HL-60/S4 treated with retinoic acid at 250 ng/mL for 4 days and 3 days (cell line): ENCODE results near the gene SRI.

ENCODE experiments used
- in situ Hi-C: fragments of 300-500 bp; cut with MboI; formaldehyde crosslinking; loops from 2 replicates; pipeline ENCODE4 v1.7.0; 2022; ENCODE audit warnings: low sequenced_read_pairs

The SRI gene

DNA sequence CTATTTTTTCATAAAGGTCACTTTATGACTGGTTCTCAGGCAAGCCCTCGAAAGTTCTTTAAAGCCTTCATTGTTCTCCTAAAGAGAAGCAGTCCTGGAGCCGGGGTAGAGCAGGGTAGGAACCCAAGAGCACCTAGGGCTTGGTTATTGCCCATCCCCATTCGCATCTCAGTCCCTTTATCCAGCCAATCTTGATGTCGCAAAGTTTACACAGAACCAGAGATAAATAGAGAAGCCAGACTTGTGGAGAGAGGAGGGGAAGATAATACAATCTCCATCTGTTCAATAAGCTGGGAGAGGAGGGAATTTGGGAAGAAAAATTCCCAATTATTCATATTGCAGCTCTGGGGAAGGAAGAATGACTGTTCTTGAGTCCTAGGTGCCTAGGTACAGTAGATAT, 6.4 kb upstream of the SRI start:
- in situ Hi-C loops = no loop called here

DNA sequence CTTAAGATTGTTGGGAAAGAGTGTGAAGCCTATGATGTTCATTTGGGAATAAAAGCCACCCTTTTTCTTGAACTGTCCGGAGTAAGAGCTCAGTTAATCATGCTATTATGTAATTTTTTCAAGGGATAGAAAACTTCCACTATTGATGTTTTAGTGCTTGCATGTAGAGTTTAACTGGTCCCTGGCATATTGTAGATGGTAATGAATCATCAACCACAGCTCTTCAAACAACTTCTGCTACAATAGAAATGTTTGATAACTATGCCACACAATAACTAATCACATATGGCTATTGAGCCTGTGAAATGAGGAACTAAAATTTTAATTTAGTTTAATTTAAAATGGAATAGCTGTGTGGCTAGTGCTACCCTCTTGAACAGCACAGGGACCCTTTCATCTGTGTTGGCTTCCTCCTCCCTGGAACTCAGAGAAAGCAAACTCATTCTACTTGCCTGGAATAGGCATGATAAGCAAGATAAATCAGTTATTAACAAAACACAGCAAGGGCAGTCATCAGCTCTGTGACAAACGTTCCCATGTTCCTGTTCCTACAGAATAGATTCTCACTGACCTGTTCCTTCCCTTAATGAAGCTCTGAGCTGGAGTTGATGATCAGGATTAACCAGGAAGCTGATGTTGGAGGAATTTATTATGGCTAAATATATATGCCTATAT, 4.9 kb upstream of the SRI start:
- in situ Hi-C loops = no loop called here

DNA sequence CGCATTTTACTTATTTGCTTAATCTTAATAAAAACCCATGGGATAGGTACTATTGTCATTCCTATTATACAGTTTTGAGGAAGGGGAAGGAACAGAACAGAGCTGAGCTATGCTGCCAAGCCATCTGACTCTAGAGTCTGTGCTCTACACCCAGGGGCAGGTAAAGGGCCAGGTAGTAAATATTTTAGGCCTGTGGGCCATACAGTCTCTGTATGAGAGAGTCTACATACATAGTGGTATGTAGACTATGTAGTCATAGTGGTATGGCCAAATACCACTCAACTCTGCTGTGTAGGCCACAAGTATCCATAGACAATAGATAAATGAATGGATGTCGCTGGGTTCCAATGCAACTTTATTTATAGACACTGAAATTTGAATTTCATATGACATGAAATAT, 3.4 kb upstream of the SRI start:
- in situ Hi-C loops = no loop called here

DNA sequence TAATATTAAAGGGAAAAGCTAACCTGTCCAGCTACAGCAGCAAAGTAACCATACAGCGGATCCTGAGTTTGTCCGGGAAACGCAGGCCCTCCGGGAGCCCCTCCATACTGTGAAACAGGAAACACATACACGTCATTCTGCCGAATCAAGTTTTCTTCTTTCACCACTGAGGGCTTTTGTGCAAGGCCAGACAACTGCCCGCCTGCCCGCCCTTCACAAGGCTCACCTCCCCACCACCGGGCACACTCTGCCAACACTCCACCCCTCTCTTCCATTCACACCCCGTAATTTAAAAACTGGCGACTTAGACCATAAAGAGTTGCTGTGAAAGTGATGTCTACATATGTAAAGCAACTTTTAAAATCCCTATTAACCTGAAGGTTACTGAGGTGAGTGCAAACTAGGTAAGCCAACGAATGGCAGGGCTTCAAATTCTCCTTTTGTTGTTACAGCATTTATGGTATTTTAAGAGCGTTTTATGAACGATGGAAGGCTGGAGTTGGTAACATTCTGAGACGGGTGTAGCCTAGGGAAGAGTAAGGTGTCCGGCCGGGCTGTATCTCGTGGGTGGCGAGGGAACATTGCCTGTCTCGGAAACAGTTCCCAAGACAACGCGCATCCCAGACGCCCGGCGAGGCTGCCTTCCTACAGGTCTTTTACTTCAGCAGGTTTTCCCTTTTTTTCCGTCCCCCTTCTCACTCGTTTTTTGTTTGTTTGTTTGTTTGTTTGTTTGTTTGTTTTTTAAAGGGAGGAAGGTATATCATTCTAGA, 817 bp downstream of the SRI start:
- in situ Hi-C loops = no loop called here

DNA sequence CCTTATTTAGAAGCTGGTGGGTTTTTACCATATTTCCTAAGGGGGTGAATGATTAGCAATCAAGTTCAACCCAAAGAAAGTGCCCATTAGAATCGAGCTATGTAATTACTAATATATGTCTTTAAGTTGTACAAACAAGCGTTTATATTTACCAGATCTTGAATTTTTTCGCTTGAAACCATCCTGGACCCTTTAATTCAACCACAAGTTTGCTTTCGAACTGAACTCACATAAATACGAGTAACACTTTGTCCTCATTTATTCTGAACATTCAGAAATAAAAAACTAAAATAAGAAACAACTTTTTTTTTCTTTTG, 1.5 kb downstream of the SRI start:
- in situ Hi-C loops = no loop called here

DNA sequence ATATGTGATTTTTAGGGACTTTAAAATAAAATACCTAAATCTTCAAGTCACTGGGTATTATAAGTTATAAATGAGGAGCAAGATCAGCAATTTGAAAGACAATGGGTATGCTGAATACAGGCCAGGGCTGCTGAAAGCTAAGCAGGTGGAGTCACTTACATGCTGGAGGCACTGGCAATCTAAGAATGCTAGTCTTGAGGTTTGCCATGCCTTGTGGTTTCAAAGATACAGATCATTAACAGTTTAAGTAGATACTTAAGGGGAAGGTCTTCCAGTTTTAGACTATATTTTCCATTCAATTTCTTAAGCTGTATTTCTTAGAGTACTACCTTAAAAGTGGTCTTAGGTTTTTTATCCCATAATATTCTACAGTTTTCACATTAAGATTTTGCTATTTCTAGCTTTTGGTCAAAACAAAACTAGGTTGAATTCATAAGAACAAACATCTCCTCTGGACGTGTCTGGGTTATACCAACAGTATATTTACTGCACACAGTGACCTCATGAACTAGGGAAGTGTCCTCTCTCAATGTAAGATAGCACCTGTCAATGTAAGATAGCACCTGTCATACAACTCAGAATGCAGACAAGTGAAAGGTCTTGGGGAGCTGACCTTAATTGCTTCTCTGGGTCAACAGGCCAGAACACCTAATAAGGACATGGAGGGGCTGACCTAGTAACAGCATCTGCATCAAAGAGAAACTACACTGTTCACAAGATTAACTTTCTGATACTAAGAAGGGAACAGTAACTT, 2.0 kb downstream of the SRI start:
- in situ Hi-C loops = no loop called here

DNA sequence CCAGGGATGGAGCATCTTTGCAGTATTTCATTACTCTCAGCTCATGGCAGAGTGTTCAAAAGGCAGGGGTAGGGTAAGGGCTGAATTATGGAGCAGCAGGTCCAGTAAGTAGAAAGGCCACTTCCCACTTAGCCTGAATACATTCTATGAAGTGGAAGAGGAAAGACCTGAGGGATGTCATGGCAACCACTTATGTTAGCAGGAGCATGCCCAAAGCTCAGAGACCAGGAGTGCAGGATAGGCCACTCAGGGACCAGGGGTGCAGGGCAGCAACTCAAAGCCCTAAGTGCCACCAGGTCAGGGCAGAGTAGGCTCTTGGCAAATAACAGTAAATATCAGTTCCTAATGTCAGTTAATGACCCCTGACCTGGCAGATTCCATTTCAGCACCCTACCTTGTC, 3.6 kb downstream of the SRI start:
- in situ Hi-C loops = no loop called here

DNA sequence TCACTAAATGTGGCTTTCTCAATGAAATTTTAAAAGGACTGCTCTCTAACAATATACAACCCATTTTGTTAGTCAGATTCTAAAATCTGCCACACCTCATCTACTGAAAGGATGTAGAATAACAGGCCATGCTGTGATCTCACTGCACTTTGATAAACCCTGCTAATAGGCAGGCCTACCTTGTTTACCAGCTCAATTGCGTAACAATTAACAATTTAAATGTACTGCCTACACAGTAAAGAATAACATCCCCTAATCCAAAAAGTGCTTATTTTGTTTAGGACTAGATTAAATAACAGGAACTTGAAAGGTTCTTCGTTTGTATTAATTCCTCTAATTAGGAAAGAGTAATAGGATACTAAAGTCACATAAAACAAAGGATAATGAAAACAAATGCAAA, 4.5 kb downstream of the SRI start:
- in situ Hi-C loops = no loop called here

DNA sequence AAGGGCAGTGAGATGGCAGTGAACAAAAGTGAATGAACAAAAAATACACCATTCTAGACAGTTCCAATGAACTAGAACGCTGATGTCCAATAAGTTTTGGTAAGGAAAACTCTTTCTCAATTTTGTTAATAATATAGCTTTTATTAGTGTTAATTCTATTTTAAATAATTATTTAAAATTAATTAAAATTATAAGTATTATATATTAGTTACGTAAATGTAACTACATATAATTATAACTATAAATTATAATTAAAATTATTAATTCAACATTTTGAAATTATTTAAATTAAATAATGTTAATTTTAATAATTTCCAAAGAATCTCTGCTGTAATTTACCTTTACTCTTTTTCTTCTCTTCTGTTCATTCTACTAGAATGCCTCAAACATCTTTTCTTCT, 5.4 kb downstream of the SRI start:
- in situ Hi-C loops = no loop called here

DNA sequence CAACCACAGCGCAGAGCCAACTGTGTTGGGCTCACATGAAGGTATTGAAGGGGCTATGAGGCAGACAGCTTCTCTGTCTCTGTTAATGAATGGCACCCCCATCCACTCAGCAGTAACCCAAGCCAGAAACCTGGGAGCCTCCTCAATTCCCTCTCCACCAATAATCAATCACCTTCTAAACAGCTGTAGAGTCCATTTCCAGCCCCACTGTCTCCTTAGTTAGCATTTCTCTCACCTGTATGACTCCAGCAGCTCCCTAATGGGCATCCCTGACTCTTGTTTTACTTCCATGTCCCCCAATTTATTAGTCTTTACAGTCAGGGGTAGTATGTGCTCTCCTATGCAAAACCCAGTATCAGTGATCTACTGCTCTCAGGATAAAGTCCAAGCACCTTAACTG, 6.9 kb downstream of the SRI start:
- in situ Hi-C loops = no loop called here

DNA sequence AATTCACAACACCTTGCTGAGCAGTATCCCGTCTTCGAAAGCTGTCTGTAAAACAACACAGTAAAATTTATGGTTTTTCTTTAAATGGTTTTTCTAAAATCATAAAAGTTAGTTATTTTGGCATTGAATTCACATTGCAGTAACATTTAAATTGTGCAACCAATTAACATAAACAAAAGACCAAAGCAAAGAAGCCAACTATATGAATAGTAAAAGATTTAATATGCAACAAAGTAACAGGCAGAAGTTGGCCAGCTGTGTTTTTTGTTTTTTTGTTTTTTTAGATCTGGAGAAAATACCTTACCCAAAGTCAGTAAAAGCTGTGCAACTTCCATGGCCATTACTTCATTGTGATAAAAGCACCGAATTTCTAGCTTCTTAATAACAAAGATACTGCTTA, 11.3 kb downstream of the SRI start:
- in situ Hi-C loops = no loop called here

DNA sequence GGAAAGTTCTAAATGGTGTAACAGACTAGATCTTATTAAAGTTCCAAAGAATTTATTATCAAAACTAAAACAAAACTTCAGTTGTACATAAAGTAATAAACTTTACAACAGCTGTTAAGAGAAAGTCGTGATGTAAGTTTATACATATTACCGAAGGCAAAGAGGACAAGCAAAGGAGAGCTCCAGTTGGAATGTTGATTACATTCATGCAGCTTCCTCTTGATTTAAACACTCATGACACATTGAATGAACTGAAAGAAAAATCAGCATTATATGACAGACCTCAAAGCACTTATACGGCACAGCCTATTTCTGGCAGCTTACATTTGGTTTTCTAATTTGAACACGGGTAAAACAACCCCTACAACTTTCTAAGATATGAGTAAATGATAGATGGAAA, 13.6 kb downstream of the SRI start:
- in situ Hi-C loops = no loop called here

DNA sequence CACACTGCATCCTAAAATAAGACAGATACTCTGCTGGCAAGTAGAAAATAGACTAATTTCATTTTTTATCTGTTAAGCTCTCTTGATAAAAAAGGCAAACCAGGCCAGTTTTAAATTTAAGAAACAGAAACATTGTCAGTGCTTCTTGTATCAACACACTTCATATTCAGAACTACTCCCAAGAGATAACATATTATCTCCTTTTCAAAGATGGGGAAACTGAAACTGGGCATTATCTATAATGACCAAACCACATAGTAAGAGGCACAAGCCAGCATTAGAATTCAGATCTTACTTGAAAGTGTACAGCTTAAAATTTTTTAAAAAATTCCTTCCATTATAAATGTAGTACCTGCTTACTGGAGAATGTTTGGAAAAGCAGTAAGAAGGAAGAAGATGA, 14.7 kb downstream of the SRI start:
- in situ Hi-C loops = no loop called here

DNA sequence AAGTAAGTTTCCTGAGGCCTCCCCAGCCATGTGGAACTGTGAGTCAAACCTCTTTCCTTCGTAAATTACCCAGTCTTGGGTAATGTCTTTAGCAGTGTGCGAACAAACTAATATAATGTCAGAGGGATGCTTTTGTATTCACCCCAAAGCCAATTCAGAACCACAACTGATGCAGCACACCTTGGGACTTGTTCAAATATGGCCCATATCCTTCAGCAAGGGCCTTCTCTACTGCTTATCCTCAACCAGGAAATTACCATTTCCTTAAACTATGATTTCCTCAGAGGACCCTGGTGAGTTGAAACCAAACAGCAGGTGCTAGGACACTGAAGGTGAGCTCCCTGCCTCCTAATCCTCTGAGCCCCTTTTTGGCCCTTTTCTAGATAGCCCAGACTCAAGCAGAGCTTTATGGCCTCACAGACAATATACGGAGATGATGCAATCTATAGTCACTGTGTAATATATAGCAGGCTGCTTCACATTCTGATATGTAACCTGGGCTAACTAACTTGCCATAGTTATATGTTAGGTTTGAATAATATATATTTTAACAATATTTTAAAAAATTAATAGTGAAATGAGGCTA, 15.2 kb downstream of the SRI start:
- in situ Hi-C loops = no loop called here

DNA sequence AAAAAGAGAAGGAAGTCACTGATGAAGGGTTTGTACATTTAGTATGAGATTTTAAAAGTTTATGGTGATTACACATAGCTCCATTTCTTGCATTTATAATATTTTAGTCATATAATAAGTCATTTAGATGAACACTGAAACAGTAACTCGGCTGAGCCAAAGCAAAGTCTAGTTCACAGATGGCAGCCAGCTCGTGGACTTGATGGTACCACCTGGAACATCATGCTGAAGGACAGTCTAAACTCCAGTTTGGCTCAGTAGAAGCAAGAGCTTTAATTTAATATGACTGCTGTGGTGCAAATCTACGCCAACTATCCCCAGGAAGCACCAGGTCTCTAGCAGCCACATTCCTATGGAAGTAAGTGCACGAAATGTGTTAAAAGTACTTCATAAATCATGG, 16.4 kb downstream of the SRI start:
- in situ Hi-C loops = no loop called here

DNA sequence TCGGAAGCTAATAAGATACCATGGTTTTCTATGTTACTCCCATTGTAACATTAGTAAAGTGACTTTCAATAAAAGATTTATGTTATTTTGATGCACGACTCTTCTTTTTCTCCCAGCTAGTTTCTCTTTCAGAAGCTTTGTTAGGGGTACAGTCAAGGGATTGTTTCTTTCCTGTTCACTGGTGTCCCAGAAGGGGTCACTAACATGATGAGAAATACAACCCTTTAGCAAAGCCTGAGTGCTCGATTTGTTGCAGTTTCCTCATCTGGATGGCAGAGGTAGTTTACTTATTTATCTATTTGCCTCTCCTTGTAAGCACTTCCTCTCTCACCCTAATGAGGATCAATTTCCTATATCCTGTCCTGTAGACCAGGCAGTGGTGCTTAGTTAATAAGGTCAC, 17.0 kb downstream of the SRI start:
- in situ Hi-C loops = no loop called here

DNA sequence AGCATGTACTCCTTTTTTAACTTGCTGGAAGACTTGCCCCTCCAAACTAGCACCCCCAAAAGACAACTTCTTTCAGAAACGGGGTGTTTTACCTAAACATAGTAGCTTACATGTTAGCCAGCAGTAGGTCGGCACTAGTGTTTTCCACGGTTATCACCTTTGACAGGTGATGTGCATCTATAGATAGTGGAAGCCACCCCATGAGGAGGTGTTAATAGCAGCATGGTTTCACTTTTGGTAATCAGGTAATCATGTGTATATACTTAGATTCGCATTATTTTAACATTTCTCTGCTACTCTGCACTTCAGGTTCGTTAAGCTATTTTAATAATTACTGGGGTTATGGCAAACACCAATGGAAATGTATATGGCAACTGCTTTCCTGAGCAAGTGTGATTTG, 17.6 kb downstream of the SRI start:
- in situ Hi-C loops = no loop called here

DNA sequence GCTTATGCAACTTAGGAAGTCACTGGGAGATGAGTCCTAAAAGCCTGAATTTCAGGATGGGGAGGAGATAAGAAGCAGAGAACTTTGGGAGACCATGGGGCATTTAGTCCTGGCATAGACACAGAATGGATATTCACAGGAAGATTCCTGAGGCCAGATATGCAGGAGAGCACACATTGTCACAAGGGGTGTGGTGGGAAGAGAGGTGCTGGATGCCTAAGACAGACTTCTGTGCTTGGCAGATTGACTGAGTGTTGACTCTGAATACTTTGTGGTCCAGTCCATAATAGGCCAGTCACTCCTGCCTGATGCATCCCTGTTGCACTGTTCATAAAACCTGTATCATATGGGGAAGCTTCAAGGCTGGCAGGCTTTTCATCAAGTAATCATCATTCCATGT, 18.5 kb downstream of the SRI start:
- in situ Hi-C loops = no loop called here

DNA sequence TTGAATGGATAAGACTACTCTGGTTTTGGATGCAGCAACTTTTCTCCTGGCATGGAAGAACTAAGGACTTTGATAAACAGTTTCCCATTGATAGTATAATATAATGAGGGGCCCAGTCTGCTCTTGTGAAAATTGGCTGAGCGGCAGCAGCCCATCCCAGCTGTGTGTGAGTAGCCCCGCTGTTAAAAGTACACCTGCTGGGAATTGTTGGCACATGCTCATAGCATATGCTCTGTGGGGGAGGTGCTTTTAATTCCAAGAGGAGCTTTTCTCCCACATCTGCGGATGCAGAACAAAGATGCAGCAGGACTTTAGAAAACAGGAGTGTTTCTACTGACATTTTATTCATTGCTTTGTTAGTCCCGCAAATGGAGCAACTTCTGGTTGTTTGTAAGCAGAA, 19.0 kb downstream of the SRI start:
- in situ Hi-C loops = no loop called here

DNA sequence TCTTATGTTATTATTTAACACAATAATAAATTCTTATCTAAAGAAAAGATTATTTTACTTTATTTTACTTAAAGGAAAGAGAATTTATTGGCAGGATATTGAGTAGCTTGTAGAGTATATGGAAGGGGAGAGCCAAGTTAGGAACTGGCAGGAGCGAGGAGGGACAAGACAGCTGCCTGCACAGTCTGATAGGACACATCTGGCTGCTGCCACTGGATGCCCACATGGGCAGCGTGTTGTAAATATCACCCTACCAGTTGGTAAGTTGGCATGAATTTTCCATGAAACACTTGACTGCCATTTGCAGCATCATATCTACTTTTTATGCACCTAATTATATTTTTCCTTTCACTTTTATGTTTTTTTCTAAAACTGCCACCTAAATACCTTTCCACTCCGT, 19.6 kb downstream of the SRI start:
- in situ Hi-C loops = no loop called here

DNA sequence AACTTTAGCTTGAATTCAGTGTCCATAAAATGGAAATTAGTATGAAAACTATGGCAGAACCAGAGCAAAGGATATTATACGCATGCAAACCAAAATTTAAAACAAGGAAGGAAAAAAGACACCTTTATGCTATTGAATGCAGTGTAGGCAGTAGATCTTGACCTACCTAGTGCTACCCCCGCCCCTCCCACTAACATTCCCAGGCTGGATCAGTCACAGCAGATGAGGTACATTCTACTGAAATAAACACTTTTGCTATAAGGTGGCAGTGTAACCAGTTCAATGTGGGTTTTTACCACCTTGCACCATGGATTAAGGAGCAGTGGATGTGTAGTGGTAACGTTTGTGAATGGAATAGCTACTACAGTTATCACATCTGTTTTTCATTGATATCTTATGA, 27.9 kb downstream of the SRI start:
- in situ Hi-C loops = no loop called here

DNA sequence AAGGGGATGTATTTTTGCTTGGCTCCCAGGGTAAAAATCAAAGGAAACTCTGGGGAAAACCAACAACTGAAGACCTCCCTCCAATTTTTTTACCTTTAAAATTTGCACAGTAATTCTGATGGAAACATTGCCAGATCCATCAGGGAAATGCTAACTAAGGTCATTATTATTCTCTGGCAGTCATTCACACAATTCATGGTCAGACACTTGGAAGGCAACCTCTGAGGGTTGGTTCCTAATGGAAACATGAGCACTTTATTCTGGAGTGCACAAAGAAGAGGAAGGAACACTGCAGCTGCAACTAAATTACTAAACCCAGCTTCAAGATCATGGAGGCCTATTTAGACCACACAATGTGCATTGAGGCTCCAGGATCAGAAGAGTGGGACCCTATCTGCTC, 34.2 kb downstream of the SRI start:
- in situ Hi-C loops = no loop called here
